Breast epithelium (tissue), 3 donors: ENCODE measurements around the gene NSMF.

Experiments
- CTCF ChIP-seq, 3 donors: fragments of 450-650 bp; IDR thresholded peaks; one replicate each; pipeline ENCODE4 v1.5.1; 2016 to 2017; ENCODE audit warnings: antibody characterized with exemption in 3 of 3, mild to moderate bottlenecking in 3 of 3, moderate library complexity in 3 of 3
- POLR2A ChIP-seq: fragments of 450-650 bp; IDR thresholded peaks from one replicate; pipeline ENCODE4 v1.6.1; 2016; ENCODE audit warnings: antibody characterized with exemption, mild to moderate bottlenecking, moderate library complexity

- TF ChIP-seq CTCF (IDR thresholded peaks at IDR 0.05) (no peak), POLR2A (no peak)
Measured at GRCh38 chr9:137432687-137433348, 26.3 kb downstream of the NSMF start.
